NCI-H1436 (cell line): ENCODE data around the gene CCDC30.

Experiments
- DNase-seq: peaks from one replicate; lab custom pipeline; 2025; lab: John Stamatoyannopoulos, UW

The CCDC30 gene

DNA sequence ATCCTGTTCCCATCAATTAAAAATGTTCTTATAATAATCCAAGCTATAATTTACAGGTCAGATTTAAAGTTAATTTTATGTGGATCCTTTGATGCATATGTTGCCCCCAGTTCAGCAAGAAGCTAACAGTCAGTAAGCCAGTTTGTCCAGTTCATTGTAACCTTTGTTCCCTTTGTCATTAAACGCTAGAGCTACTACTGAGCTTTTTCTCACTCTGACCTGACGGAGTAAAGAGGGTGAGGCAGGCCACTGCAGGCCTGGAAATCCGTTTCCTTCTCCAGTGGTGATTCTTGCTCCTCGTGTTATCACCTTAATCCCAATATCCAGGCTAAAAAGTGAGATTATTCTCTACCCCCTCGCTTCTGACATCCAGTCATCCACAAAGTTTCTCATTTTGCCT lies 229.4 kb downstream of the CCDC30 start:
- no peak for DNase-seq

DNA sequence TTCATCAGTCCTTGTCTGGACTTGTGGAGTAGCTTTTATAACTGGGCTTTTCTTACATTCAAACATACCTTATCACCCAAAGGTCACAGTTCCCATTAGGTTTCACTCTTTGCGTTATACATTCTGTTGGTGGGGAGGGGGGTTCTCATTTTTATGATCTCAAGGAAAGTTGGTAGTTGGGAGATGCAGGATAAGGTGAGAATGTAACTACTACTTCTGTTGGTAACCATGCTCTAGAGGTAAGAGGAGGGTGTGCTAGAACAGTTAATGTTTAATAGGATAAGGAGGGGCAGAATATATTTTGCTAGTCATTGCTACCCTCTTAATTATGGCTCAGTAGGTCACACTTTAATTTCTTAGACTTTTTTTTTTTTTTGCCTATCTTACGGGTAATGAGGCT lies 229.8 kb downstream of the CCDC30 start:
- no peak for DNase-seq

DNA sequence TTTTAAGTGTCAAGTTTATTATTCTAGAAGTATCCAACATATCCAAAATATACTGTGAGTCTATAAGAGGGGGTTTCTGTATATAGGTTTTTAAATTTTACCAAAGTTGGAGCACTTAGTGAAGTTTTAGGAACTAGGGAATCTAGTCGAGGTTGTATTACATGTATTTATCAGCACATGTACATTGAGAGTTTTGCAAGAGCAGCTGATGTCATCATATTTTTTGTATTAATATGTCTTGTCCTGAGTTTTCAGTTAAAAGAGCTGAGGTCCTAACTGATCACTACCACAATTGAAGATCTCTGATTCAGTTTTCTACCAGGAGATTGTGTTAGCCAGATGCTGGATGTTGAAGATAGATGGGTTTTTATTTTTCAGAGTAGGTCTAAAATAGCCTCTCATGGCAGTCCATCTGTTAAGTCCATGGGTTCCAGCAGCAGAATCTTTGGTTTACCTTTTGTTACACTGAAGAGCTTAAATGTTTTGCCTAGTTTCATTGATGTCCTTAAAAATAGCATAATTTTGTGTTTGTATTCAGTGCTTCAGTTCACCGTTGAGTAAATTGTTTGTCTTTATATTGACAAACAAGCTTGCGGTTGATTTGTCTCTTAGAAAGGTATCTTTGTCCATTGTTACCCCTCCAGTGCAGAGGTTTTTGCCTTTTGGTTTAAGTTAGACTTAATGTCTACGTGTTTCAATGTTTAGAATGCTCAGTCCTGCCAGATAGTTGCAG lies 235.2 kb downstream of the CCDC30 start:
- no peak for DNase-seq

DNA sequence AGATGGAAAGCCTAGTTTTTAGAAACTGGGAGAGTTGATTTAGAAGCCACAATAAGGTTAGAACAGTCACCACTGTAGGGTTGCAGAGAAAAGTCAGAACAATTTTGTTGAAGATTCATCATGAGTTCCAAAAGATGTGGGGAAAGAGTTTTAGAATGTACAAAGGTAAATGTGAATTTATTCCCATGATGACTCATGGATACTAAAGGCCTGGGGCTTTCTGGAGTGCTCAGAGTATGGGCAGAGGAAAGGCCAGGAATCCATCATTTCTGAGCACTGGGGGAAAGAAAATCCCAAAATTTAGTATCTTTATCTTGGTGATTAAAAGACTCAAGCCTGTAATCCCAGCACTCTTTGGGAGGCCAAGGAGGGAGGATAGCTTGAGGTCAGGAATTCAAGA lies 236.9 kb downstream of the CCDC30 start:
- no peak for DNase-seq

DNA sequence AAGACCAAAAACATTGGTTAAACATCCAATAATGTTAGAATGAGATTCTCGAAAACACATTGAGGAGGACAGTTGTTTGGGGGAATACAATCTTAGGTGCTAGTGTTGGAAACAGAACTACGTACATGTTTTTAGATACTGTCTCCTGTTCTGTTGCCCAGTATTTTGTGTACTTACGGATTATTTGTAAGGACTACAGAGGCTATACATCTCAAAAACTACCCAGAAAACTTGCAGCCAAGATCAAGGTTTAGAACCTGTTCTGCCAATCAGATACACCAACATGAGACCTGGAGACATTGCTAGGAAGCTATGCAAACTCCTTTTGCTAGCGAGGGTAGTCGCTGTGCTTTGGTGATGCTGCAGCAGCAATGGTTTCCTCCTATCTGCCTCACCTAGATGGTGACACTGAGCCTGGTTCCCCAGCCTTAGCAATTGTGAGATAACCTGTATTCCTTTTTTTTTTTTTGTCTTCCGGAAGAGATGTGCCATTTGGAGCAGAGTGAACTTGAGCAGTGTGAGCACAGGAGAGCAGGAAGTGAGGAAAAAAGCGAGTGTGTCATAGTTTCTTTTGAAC lies 240.9 kb downstream of the CCDC30 start:
- DNase-seq = no peak
